Right renal pelvis (tissue), 4 donors: Measurements from ENCODE around the gene SLC26A6. TPM values are rescaled to one million over a fixed set of nuclear protein-coding genes. Genes with fewer than 3 reads are reported as not detected.

Source experiments
- DNase-seq, 4 donors: peaks; one replicate each; pipeline ENCODE4 v3.0.0-alpha.2; 2013; ENCODE audit warnings: low read depth in 4 of 4, low spot score in 3 of 4, missing footprints in 1 of 4
- polyA plus RNA-seq, 4 donors: library from polyadenylated mRNA; unstranded; fragments of 120-200 nt; gene quantifications; one replicate each; pipeline ENCODE4 v1.2.1, GENCODE V29; 2013; ENCODE audit not compliant: insufficient read length in 4 of 4

SLC26A6 gene, protein sequence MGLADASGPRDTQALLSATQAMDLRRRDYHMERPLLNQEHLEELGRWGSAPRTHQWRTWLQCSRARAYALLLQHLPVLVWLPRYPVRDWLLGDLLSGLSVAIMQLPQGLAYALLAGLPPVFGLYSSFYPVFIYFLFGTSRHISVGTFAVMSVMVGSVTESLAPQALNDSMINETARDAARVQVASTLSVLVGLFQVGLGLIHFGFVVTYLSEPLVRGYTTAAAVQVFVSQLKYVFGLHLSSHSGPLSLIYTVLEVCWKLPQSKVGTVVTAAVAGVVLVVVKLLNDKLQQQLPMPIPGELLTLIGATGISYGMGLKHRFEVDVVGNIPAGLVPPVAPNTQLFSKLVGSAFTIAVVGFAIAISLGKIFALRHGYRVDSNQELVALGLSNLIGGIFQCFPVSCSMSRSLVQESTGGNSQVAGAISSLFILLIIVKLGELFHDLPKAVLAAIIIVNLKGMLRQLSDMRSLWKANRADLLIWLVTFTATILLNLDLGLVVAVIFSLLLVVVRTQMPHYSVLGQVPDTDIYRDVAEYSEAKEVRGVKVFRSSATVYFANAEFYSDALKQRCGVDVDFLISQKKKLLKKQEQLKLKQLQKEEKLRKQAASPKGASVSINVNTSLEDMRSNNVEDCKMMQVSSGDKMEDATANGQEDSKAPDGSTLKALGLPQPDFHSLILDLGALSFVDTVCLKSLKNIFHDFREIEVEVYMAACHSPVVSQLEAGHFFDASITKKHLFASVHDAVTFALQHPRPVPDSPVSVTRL
- 10 to 100 TPM; 20.7 to 30.9 (median 23.1) TPM for polyA plus RNA-seq

DNA sequence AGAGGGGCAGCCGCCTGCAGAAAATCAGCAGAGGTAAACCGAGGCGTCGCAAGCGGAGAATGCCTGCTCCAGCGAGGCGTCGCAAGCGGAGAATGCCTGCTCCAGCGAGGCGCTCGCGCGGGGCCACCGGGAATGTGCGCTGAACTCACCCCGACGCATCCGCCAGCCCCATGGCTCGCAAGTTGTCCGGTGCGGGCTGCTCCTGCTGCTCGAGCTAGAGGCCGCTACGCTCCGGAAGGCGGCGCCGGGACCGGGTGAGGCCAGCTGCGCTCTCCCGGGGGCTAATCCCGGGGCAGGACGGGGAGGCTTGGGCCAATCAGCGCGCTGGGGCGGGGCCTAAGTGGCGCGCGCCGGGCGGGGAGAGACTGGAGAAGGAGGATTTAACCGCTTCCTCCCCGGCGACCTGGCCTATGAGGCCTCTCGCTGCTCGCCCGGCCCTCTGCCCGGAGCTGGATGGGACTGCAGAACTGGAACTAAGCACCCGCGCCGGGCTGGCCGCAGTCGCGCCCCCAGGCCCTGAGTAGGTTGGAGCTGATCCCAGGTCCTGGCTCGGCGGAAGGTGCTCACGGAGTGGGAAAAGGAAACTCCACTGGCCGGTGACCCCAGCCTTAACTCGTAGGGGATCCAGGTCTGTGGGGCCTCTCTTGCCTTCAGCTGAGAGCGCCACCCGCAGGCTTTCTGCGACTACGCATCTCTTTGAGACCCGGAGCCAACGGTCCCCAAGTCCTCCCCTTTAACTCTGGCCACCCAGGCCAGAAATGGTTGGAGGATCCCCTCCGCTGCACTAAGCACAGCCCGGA is at the start of gene SLC26A6:
Gene SLC26A6, minus strand, starts transcription at position 240 of the 800 bp plus-strand sequence. Its CDS starts 68 bp downstream, at position 172.
- DNase-seq: peak; percentile 86 to 94 (median 92)

- no peak for DNase-seq
Observed at GRCh38 chr3:48684480-48685143, 49.4 kb upstream of the SLC26A6 start.

- no peak for DNase-seq
Observed at GRCh38 chr3:48684054-48684349, 48.7 kb upstream of the SLC26A6 start.

- DNase-seq: no peak
Observed at GRCh38 chr3:48682786-48683185, 47.5 kb upstream of the SLC26A6 start.

GRCh38 chr3:48681974-48682610 is 46.8 kb upstream of the SLC26A6 start:
- DNase-seq: no peak

DNA sequence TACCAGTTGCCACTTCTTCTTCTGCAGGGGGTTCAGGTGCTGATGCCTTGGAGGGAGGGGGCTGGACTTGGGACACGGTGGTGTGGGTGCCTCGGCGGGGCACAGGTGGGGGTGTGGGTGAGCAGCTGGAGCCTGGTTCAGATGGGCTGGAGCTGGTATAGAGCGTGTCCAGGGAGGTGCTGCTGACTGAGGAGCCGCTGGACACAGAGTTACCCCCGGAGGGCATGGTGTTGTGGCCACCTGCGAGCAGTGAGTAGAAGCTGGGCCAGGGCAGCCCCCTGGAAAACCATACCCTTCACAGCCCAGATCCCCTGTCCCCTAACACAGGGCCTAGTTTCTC is 46.2 kb upstream of the SLC26A6 start:
- no peak for DNase-seq

GRCh38 chr3:48680811-48681540 is 45.7 kb upstream of the SLC26A6 start:
- no peak for DNase-seq

DNA sequence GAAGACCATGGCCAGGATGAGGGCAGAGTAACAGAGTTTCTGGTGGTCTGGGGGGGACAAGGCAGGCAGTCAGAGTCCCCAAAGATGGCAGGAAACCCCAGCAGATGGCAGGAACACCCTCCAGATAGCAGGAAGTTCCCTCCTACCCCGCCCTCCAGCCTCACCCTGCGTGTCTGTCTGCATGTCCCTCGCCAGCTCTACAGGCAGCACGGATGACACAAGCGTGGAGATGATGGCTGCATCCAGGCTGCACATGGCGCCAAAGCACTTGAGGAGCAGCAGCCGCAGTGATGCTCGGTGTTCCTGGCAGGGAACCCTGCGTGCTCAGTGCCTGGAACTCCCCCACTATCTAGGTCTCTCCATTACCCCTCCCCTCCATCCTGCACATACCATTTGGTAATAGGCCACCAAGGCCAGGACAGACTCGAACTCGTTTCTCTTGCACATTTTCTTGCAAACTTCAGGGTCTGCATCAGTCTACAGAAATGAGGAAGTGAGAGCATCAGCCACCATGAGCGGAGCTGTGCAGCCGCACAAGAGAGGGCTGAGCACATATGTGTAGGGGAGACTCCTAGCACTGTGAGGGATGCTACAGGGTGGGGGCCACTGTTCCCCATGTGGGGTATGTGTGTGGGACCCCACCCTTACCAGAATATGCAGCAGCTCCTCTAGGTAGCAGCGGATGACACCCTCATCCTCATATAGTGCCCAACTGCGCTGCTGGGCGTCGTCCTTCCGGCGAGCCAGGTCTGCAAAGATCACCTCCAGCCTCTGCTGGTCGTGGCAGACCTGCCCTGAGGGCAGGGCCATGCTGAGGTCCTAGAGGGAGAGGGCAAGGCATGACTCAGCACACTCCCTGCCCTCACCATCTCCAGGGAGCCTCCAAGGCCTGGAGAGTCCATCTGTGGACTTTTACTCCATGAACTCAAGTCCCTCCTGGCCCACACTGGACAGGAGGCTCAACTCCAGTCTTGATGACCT is 44.4 kb upstream of the SLC26A6 start:
- no peak for DNase-seq

GRCh38 chr3:48678566-48679380 is 43.5 kb upstream of the SLC26A6 start:
- DNase-seq: no peak

- no peak for DNase-seq
Observed at GRCh38 chr3:48678056-48678455, 42.8 kb upstream of the SLC26A6 start.

DNA sequence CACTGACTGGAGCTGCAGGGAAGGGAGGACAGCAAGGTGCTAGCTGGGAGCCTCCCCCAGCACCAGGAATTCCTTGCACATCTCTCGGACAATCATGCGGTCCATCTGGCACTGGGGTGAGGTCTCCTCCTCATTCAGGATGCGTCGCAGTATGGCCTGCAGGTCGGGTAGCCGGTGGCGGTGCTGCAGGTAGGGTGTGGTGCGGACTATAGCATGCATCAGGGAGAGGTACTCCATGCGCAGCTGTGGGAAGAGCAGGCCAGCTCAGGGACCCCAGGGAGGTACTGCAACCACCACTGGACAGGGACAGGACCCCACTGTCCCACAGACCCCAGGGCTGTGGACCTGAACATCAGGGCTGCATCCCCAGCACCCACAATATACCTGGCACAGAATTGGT is 39.2 kb upstream of the SLC26A6 start:
- DNase-seq: no peak

DNA sequence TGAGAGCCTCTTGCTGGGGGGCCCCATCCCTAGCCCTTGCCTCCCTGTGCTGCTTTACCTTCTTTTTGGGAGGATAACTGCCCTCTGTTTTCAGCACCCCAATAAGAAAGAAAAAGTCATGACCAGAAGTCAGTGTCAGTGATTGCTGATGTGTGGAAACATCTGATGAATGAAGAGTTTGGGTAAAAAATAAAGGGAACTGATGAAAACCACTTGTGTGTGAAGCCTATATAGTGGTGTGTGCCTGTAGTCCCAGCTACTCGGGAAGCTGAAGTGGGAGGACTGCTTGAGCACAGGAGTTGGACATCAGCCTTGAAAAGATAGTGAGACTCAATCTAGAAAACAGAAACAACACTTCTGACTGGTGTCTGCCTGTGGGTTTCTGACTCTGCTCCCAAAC is 37.3 kb upstream of the SLC26A6 start:
- DNase-seq: no peak

GRCh38 chr3:48664929-48665328 is 29.7 kb upstream of the SLC26A6 start:
- DNase-seq: no peak

DNA sequence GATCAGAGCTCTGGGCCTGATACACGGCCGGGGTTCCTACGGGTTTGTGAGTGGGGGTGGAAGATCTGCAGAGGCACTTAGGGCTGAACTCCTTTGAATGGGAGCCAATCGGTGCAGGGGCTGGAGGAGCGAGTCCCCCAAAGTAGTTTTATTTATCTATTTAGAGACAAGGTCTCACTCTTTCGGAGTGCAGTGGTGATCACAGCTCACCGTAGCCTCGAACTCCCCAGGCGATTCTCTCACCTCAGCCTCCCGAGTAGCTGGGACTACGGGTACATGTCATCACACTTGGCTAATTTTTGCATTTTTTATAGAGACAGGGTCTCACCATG is 29.0 kb upstream of the SLC26A6 start:
- DNase-seq: no peak

DNA sequence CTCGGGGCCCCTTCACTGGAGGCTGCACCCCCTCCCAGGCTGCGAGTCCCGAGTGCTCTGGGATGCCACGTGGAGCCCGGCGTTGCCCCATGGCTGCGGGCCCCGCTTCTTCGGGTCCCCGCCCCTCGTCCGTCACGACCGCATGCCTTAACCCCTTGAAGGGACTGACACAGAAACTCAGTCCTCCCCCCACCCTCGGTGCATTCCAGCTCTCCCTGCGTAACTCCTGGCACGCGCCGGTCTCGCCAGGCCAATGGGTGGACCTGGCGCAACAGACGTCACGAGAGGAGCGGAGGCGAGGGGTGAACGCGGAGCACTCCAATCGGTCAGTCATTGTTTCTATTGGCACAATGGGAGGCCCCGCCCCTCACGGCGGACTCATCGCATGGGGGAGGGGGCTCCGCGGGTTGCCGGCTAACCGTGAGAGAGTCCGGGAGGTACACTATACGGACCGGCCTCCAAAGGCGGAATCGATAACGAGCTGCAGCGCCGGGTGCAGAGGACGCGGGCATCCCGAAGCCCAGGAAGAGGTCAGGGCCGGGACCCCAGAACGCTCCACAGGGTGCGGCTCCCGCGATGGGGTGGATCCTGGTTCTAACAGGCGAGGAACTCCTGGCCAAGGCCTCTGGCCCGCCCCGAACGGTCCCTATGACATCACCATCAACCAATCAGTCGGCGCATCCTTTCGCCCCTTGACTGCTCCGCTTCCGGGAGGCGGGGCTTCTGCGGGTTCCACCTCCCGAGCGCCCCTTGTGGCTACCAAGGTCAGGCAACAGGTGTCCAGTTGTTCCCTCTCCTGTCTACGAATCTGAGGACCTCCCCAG is 28.4 kb upstream of the SLC26A6 start:
- peak; percentile 81 to 89 (median 86) for DNase-seq

GRCh38 chr3:48662753-48663488 is 27.7 kb upstream of the SLC26A6 start, which contains the start of gene CELSR3:
CELSR3 (minus strand) TSS chr3:48662886; CDS start chr3:48662634, 252 bp downstream.
- peak in 3 of 4 donors; percentile 43 to 57 (median 53) for DNase-seq
